Fibroblast of the conjunctiva (primary cell): ENCODE results near the gene UNC50.

Experiments used
- DNase-seq: peaks from one replicate; pipeline ENCODE4 v3.0.0-alpha.2; 2010; ENCODE audit warnings: low read depth

Gene UNC50

GRCh38 chr2:98608116-98608961 is at the start of gene UNC50, which contains the start of gene COA5:
UNC50 (plus strand) TSS chr2:98608589; CDS start chr2:98609760, 1,171 bp downstream.
COA5 (minus strand) TSS chr2:98608512; CDS start chr2:98608405, 107 bp downstream.
- DNase-seq = peak; percentile 72

GRCh38 chr2:98558852-98559530 is 49.4 kb upstream of the UNC50 start:
- DNase-seq = no peak

DNA sequence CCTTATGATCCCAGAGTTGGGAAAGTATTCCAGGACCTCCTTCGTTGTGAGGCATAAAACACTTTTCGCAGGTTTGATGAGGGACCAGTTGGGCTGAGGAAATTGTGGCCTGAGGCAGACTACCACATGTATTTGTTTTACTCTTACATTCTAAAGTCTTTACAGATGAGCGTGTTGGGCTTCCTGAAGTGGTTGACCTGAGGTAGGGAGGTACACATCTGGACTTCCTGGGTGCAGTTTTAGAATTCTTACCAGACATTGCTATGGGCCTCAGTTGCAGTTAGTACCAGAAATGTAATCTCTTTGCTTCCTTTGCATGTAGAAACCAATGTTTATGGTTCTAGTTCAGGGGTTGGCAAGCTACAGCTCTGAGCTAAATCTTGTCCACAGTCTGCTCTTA is 48.8 kb upstream of the UNC50 start:
- no peak for DNase-seq

DNA sequence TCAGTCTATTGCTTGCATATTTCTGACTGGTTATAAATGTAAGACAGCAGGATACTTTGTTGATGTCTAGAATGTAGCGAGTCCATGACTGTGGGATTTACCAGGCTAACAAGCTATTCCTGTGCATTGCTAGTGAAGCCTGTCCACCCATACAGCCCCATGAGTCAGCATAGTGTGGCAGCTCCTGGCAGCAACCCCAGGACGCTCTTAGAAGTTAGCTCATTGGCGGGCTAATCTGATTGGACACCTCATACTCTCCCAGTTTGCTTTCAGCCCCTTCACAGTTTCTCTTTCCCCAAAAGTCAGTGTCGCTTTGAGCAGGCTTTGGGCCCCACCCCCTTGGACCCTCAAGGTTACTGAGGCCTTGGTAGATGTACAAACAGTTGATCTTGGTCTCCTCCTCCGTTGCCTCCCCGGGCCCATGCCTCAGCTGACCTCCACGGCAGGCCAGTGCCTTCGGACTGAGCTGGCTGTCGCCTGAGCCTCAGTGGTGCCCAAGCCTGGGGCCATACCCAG is 48.1 kb upstream of the UNC50 start:
- peak; percentile 76 for DNase-seq

GRCh38 chr2:98561018-98561417 is 47.4 kb upstream of the UNC50 start:
- no peak for DNase-seq

DNA sequence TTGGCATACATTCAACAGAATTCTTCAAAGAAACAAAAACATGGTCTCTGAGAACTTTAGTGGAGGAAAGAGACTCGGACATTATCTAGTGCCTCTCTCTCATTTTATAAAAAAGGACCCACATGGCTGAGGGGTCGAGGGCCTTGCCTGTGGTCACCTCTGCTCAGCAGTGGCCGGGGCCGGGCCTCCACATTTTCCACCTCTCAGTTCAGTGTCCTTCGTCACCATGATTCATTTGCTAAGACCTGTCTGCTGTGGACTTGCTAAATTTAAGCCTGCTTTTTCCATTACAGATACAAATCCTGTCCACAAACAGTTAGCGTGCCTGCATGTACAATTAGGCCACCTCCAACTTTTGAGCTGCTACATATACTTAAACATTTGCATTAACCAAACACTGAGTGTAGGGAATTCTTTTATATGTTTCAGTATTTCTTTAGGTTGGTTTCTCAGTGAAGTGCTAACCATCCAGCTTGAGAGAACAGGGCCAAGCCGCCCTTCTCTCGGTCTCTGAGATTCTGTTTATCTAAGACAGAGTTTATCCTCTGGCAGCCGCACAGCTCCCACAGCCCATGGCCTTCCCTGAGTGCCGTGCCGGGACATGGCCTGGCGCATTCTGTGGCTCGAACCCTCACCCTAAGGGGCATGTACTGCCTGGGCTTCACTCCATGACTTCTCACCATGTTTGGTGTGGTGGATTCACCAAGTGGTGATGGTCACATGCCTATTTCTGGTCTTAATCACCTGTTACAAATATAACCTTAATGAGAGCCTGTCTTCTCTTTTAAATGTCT is 46.3 kb upstream of the UNC50 start:
- no peak for DNase-seq

DNA sequence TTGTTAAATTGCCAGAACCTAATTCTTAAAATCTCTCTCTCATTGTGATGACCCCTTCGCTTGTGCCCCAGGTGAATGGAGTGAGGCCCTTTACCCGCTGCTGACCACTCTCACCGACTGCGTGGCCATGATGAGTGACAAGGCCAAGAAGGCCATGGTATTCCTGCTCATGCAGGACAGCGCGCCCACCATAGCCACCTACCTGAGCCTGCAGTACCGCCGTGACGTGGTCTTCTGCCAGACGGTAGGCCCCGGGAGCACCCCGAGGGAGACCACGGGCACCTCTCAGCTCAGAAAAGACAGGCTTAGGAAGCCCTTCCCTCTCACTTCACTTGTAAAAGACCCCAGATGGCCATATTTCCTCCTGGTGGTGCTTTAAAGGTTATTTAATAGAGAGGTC is 45.0 kb upstream of the UNC50 start:
- no peak for DNase-seq

- DNase-seq = no peak
Observed at GRCh38 chr2:98564541-98565132, 43.8 kb upstream of the UNC50 start.

DNA sequence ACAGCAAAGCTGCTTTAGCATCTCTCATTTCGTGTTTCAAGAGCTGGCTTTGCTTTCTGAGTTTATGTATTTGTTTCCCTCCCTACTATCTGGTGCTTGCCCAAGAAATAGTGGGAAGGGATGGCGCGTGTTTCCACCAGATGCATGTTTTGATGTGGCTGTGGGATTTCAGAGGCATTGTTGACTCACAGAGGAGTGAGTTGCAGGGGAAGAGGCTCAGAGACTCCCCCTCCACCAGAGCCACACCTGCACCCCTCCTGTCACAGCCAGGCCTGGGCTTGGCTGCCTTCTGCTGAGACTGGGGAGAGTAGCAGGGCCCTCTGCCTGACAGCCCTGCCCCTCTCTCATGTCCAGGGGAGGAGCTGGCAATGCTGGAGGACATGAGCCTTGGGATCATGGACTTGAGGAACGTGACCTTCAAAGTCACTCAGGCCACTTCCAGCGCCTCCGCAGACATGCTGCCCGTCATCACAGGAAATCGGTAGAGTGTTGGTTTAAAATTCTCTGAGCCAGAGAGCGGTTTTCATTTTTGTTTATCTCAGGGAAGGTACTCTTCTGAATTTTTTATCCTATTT is 43.0 kb upstream of the UNC50 start:
- no peak for DNase-seq

DNA sequence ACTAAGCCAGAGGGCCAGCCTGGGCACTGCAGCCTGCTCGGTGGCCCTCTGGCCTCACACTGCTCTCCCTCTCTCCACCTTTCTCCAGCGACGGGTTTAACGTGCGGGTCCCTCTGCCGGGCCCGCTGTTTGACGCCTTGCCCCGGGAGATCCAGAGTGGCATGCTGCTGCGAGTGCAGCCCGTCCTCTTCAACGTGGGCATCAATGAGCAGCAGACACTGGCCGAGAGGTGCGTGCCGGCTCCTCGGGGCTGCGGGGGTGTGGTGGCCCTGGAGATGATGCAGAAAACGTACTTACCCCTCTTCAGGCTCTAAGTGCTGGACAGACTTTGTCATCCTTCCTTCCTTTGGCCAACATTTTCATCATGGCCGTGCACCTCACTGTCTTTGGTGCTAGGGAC is 42.4 kb upstream of the UNC50 start:
- no peak for DNase-seq

- DNase-seq = no peak
Observed at GRCh38 chr2:98568161-98568956, 40.0 kb upstream of the UNC50 start.

- no peak for DNase-seq
Observed at GRCh38 chr2:98569197-98569793, 39.1 kb upstream of the UNC50 start.

GRCh38 chr2:98569915-98570314 is 38.5 kb upstream of the UNC50 start:
- no peak for DNase-seq

GRCh38 chr2:98570356-98570755 is 38.0 kb upstream of the UNC50 start:
- no peak for DNase-seq

DNA sequence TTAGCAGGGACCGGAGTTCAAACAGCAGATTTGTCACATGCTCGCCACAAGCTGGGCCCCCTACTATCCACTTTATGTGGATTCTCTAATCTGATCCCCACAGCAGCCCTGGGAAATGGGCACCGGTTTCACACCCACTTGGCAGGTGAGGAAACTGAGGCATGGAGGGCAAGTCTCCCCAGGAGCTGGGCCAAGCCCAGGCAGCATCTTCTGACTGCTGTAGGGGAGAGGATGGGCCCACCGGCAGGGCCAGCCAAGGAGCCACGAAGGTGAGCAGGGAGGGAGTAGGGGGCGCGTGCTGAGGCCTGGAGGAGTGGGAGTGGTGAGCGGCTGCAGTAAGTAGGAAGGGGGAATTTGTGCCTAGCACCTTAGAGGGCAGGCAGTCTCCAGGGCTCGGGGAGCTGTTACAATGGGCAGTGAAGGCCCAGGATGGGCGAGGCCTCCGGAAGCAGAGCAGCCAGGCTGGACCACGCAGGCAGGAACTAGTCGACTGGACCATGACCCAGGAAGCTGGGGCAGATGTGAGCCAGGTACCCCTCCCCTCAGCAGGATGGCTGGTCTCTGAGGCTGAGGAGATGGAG is 37.2 kb upstream of the UNC50 start:
- DNase-seq = no peak

DNA sequence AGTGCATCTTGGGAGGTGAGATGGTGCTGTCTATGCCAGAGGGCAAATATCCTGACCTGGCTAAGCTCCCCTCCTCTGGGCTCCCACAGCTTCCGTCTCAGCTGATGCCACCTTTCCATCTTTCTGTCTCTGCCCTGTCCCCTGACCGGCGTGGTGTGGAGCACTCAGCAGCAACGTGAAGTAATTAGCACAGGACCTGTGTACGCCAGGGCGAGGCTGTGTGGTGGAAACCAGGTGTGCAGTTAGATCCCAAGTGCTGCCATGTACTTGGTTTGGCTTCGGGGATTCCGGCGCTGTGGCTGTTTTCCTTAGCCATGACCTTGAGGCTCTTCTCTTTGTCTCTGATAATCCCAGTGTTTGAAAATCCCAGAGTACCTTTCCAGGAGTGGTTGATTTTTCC is 36.6 kb upstream of the UNC50 start:
- no peak for DNase-seq

DNA sequence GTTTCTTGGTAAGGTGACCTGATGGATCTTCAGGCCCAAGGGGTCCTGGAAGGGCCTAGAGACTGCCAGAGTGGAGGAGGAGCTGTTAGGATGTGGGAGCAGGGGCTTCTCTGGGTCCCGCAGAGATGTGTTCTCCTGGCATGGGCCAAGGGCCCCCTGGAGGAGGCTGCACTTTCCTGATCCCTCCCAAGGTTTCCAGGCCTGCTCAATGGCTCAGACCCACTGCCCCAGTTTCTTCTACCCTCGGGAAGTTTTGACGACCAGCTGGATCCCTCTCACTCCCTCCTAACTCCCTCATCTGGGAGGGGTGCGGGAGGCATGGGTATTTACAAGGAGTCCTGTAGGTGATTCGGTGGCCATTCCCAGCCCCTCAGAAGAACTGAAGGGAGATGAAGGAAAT is 36.2 kb upstream of the UNC50 start:
- DNase-seq = no peak

DNA sequence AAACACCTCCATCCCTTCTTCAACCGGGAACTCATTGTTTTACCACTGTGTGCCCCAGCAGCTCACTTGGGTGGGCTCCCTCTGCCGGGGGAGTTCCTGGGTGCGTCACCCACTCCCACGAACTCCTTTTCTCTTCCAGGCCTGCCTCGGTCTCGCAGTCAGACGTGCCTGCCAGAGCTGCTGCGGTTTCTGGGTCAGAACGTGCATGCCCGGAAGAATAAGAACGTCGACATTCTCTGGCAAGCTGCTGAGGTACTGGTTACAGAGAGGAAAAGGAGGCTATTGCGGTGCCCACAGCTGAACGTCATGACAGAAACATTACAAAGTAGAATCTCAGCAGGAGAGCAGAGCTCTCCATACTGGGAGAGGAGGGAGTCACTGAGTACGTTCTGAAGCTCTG is 35.7 kb upstream of the UNC50 start:
- DNase-seq = no peak

DNA sequence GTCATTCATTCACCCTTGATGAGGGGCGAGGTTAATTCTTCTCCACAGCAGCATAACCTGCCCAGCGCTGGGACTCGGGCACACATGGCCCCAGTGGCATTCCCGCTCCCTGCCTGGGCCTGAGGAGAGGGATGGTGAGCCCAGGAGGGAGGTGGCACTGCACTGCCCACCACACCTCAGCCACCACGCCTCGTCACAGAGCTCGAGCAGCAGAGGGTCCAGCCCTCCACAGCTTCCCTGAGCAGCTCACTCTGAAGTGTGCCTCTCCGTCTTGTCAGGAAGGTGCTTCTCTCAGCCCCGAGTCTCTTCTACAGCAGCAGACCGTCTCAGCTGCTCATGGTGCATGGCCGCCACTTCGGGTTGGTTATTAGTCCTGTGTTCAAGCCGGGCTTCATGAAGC is 35.0 kb upstream of the UNC50 start:
- no peak for DNase-seq
